A549 (cell line): ENCODE results near the gene RPL3. TPM values are rescaled to one million over a fixed set of nuclear protein-coding genes. Genes with fewer than 3 reads are reported as not detected.

Experiments
- ATAC-seq, 2 experiments: fragments of 200-7000 bp in 1 of 2; fragments of >200 bp in 1 of 2; cut with Nextera tagmentation in 1 of 2; cut with Tn5 transposase in 1 of 2; 3 replicates each; pipeline versions ENCODE4 v1.8.0 to v1.9.1; 2018 to 2020; ENCODE audit warnings: mild to moderate bottlenecking in 1 of 2, moderate library complexity in 1 of 2
- CTCF ChIA-PET: fragments of 300-600 bp; sonication (Branson Sonifier 250); formaldehyde crosslinking; extraction: SDS; loops from one replicate; lab custom pipeline; 2021; ENCODE audit warnings: antibody characterized with exemption, inconsistent platforms; lab: Yijun Ruan, JAX
- POLR2A ChIA-PET: fragments of 350-600 bp; formaldehyde crosslinking; extraction: SDS; loops from one replicate; lab custom pipeline; 2021; ENCODE audit warnings: antibody characterized with exemption, inconsistent platforms; lab: Yijun Ruan, JAX
- DNase-seq, 2 experiments: peaks; one replicate each; pipeline versions ENCODE4 v3.0.0 to v3.0.0-alpha.2; 2011 to 2016; ENCODE audit warnings: low read depth in 1 of 2, low spot score in 1 of 2
- FAIRE-seq: peaks from 2 replicates; lab custom pipeline; 2011; peaks lifted over from hg19 to GRCh38; lab: Jason Lieb, UNC
- H3K27ac ChIP-seq, 2 experiments: fragments of >200 bp; sonication (Bioruptor Twin); formaldehyde crosslinking; 3 replicates each; pipeline ENCODE4 v1.5.1; 2016 to 2017
- H3K4me1 ChIP-seq: fragments of >200 bp; sonication (Bioruptor Twin); formaldehyde crosslinking; 3 replicates; pipeline ENCODE4 v1.6.1; 2016
- H3K4me2 ChIP-seq: fragments of >200 bp; sonication (Bioruptor Twin); formaldehyde crosslinking; 3 replicates; pipeline ENCODE4 v1.6.1; 2016
- H3K4me3 ChIP-seq: fragments of >200 bp; sonication (Bioruptor Twin); formaldehyde crosslinking; 3 replicates; pipeline ENCODE4 v1.5.1; 2016
- H3K9me3 ChIP-seq: fragments of >200 bp; sonication (Bioruptor Twin); formaldehyde crosslinking; 3 replicates; pipeline ENCODE4 v1.6.1; 2016
- BHLHE40 ChIP-seq: IDR thresholded peaks from 2 replicates; pipeline ENCODE4 v1.6.1; 2012; ENCODE audit warnings: low read depth, low read length, inconsistent platforms
- CHD2 ChIP-seq: fragments of 150-350 bp; IDR thresholded peaks from 2 replicates; pipeline ENCODE4 v1.6.1; 2014; ENCODE audit warnings: low read length; ENCODE audit not compliant: partially characterized antibody
- CHD4 ChIP-seq: fragments of 200-600 bp; sonication (generic); IDR thresholded peaks from 2 replicates; pipeline ENCODE4 v1.6.1; 2016; ENCODE audit warnings: antibody characterized with exemption, mild to moderate bottlenecking, borderline replicate concordance
- EHF ChIP-seq: fragments of 250-450 bp; sonication (Bioruptor Pico); IDR thresholded peaks from 2 replicates; pipeline ENCODE4 v1.5.0; 2020; ENCODE audit warnings: mild to moderate bottlenecking
- EP300 ChIP-seq, 2 experiments: fragments of >200 bp; sonication (Bioruptor Twin); formaldehyde crosslinking; IDR thresholded peaks; 2 replicates in 1 of 2; 3 replicates in 1 of 2; pipeline ENCODE4 v1.6.1; 2016 to 2017
- ESRRA ChIP-seq: fragments of 150-350 bp; IDR thresholded peaks from 2 replicates; pipeline ENCODE4 v1.6.1; 2014; ENCODE audit warnings: mild to moderate bottlenecking, low read length, borderline replicate concordance
- FOSB ChIP-seq: fragments of 250-450 bp; sonication (Bioruptor Pico); IDR thresholded peaks from 2 replicates; pipeline ENCODE4 v1.5.0; 2020; ENCODE audit warnings: mild to moderate bottlenecking, moderate library complexity
- FOSL2 ChIP-seq, 2 experiments: fragments of 450-650 bp in 1 of 2; fragments of >200 bp in 1 of 2; sonication (Bioruptor Twin) in 1 of 2; formaldehyde crosslinking; IDR thresholded peaks; 2 replicates each; pipeline versions ENCODE4 v1.5.0 to v1.6.1; 2016 to 2020; ENCODE audit warnings: mild to moderate bottlenecking in 1 of 2, moderate library complexity in 1 of 2
- FOXS1 ChIP-seq: fragments of 250-450 bp; sonication (Bioruptor Pico); IDR thresholded peaks from 2 replicates; pipeline ENCODE4 v1.5.0; 2020; ENCODE audit warnings: mild to moderate bottlenecking, moderate library complexity
- GATA3 ChIP-seq: IDR thresholded peaks from 2 replicates; pipeline ENCODE4 v1.6.1; 2012; ENCODE audit warnings: borderline replicate concordance
- HDAC2 ChIP-seq: fragments of 200-600 bp; sonication (generic); IDR thresholded peaks from 2 replicates; pipeline ENCODE4 v1.6.1; 2016
- HEYL ChIP-seq: fragments of 250-450 bp; sonication (Bioruptor Pico); IDR thresholded peaks from 2 replicates; pipeline ENCODE4 v1.8.0; 2021; ENCODE audit warnings: mild to moderate bottlenecking, moderate library complexity
- HOXA7 ChIP-seq: fragments of 250-450 bp; sonication (Bioruptor Pico); IDR thresholded peaks from 2 replicates; pipeline ENCODE4 v1.5.0; 2020; ENCODE audit warnings: mild to moderate bottlenecking, moderate library complexity
- HOXB13 ChIP-seq: fragments of 250-450 bp; sonication (Bioruptor Pico); IDR thresholded peaks from 2 replicates; pipeline ENCODE4 v1.5.0; 2020; ENCODE audit warnings: low read depth, mild to moderate bottlenecking, moderate library complexity
- JUNB ChIP-seq: fragments of >200 bp; sonication (Bioruptor Twin); formaldehyde crosslinking; IDR thresholded peaks from 2 replicates; pipeline ENCODE4 v1.6.1; 2016
- KDM5A ChIP-seq: fragments of 200-600 bp; sonication (generic); IDR thresholded peaks from 2 replicates; pipeline ENCODE4 v1.6.1; 2016; ENCODE audit warnings: antibody characterized with exemption, mild to moderate bottlenecking
- MAX ChIP-seq: IDR thresholded peaks from 2 replicates; pipeline ENCODE4 v1.6.1; 2012
- MAZ ChIP-seq: fragments of 150-350 bp; IDR thresholded peaks from 2 replicates; pipeline ENCODE4 v1.6.1; 2014; ENCODE audit warnings: antibody characterized with exemption, low read depth, low read length, borderline replicate concordance
- PHF8 ChIP-seq: fragments of 200-600 bp; sonication (generic); IDR thresholded peaks from 2 replicates; pipeline ENCODE4 v1.6.1; 2016; ENCODE audit warnings: low read depth, mild to moderate bottlenecking, antibody characterized with exemption, moderate library complexity, borderline replicate concordance
- POLR2A ChIP-seq: IDR thresholded peaks from 2 replicates; pipeline ENCODE4 v1.6.1; 2012; ENCODE audit warnings: mild to moderate bottlenecking, low read length
- POLR2AphosphoS2 ChIP-seq: conservative IDR thresholded peaks from 2 replicates; pipeline ENCODE4 v1.6.1; 2012; ENCODE audit warnings: low read length, improper control_type of control experiment, inconsistent platforms
- RCOR1 ChIP-seq: fragments of 150-350 bp; IDR thresholded peaks from 2 replicates; pipeline ENCODE4 v1.6.1; 2014; ENCODE audit warnings: antibody characterized with exemption, low read length, low read depth
- RFX5 ChIP-seq: fragments of 450-650 bp; IDR thresholded peaks from 2 replicates; pipeline ENCODE4 v1.7.1; 2014; ENCODE audit warnings: antibody characterized with exemption, mild to moderate bottlenecking, moderate library complexity
- RNF2 ChIP-seq: fragments of 200-600 bp; sonication (generic); IDR thresholded peaks from 2 replicates; pipeline ENCODE4 v1.6.1; 2016; ENCODE audit warnings: low read depth, mild to moderate bottlenecking, antibody characterized with exemption, moderate library complexity, borderline replicate concordance
- TP53 ChIP-seq: fragments of 250-450 bp; sonication (Bioruptor Pico); IDR thresholded peaks from 2 replicates; pipeline ENCODE4 v1.5.0; 2021; ENCODE audit warnings: mild to moderate bottlenecking, moderate library complexity
- WGBS: methylation state at CpG from one replicate; pipeline ENCODE4 v1.1.6; 2017; ENCODE audit errors: missing lambda C conversion rate; 5-methylcytosine and 5-hydroxymethylcytosine counted together
- polyA plus RNA-seq, 4 experiments: library from polyadenylated mRNA; depleted of rRNA in 3 of 4; stranded (reverse); fragments of >200 nt; fragmentation: RNase III in 1 of 4; extraction: RNeasy Plus Mini Kit Qiagen cat#74134 plus additional on column Dnase treatment in 1 of 4; gene quantifications; 2 replicates in 3 of 4; 3 replicates in 1 of 4; pipeline ENCODE4 v1.2.3, GENCODE V29; 2011 to 2017
- TF ChIP-seq, protein P1 (sequence below): fragments of >200 bp; sonication (Bioruptor Twin); formaldehyde crosslinking; IDR thresholded peaks from 3 replicates; pipeline ENCODE4 v1.5.1; 2016

RPL3 gene
- polyA plus RNA-seq, 2 of the 4 experiments (the other 2 are of a cell fraction): 1,921 to 1,965 TPM

GRCh38 chr22:39363751-39364515 lies 44.5 kb upstream of the RPL3 start:
- FAIRE-seq (no peak), DNase-seq (no peak), ATAC-seq (no peak)
- Histone ChIP-seq H3K4me1 (no peaks in the 10 kb centered on the region), H3K4me2 (no peak overlapping the region), H3K4me3 (no peak overlapping the region)
- ChIA-PET POLR2A (no interaction called here), CTCF (interaction anchor here (1.0 to 1.5 kb wide), 2 partner anchors 21 to 49 kb away, joined by 3 to 6 read pairs; no protein-coding TSS in a partner anchor)
- WGBS: 70% methylated on average over 12 of the region's 19 CpGs
- TF ChIP-seq POLR2AphosphoS2 (no peak), HDAC2 (no peak), EHF (CRISPR knock-in tag) (no peak), POLR2A (no peak), EP300 (IDR thresholded peaks at IDR 0.05) (no peak), MAX (no peak), BHLHE40 (no peak), HOXA7 (CRISPR knock-in tag) (no peak), CHD4 (no peak), ESRRA (no peak), RNF2 (no peak), PHF8 (no peak), FOSB (CRISPR knock-in tag) (no peak)
- TF ChIP-seq, protein P1, sequence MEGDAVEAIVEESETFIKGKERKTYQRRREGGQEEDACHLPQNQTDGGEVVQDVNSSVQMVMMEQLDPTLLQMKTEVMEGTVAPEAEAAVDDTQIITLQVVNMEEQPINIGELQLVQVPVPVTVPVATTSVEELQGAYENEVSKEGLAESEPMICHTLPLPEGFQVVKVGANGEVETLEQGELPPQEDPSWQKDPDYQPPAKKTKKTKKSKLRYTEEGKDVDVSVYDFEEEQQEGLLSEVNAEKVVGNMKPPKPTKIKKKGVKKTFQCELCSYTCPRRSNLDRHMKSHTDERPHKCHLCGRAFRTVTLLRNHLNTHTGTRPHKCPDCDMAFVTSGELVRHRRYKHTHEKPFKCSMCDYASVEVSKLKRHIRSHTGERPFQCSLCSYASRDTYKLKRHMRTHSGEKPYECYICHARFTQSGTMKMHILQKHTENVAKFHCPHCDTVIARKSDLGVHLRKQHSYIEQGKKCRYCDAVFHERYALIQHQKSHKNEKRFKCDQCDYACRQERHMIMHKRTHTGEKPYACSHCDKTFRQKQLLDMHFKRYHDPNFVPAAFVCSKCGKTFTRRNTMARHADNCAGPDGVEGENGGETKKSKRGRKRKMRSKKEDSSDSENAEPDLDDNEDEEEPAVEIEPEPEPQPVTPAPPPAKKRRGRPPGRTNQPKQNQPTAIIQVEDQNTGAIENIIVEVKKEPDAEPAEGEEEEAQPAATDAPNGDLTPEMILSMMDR: no peak
- TF ChIP-seq, all 56 proteins: peak for 0
- H3K9me3 ChIP-seq: no peaks in the 10 kb centered on the region
- 0 out of 6 replicates have a peak overlapping the region, but pooled peaks of 1 of the 2 experiments have one; percentile 9 for H3K27ac ChIP-seq

GRCh38 chr22:39362932-39363331 lies 43.5 kb upstream of the RPL3 start:
- WGBS: 78% methylated on average over 4 of the region's 4 CpGs

GRCh38 chr22:39362271-39362670 lies 42.8 kb upstream of the RPL3 start:
- 100% methylated on average over 4 of the region's 11 CpGs for WGBS
- H3K27ac ChIP-seq: no peak overlapping the region
- TF ChIP-seq CHD2 (no peak), JUNB (no peak), POLR2A (no peak), HEYL (no peak), FOSL2 (IDR thresholded peaks at IDR 0.05) (no peak), FOSL2 (CRISPR knock-in tag; IDR thresholded peaks at IDR 0.05) (no peak), GATA3 (no peak), HOXA7 (CRISPR knock-in tag) (no peak), HDAC2 (no peak), RFX5 (no peak), MAZ (no peak), FOSB (CRISPR knock-in tag) (no peak)
- TF ChIP-seq, protein P1: no peak
- H3K9me3 ChIP-seq: no peaks in the 10 kb centered on the region
- CTCF ChIA-PET: no interaction called here
- no peak for FAIRE-seq
- DNase-seq: no peak
- no peak overlapping the region for H3K4me2 ChIP-seq
- H3K4me1 ChIP-seq: no peaks in the 10 kb centered on the region
- no peak overlapping the region for H3K4me3 ChIP-seq
- POLR2A ChIA-PET: no interaction called here
- ATAC-seq: no peak

More at GRCh38 chr22:39362932-39363331, 43.5 kb upstream of the RPL3 start:
- no peaks in the 10 kb centered on the region for H3K9me3 ChIP-seq
- ChIA-PET POLR2A (no interaction called here), CTCF (no interaction called here)
- TF ChIP-seq, protein P1: no peak
- TF ChIP-seq EHF (CRISPR knock-in tag) (no peak), ESRRA (no peak), KDM5A (no peak), RCOR1 (no peak), HOXB13 (CRISPR knock-in tag) (no peak), FOSB (CRISPR knock-in tag) (no peak), TP53 (CRISPR knock-in tag) (no peak), HDAC2 (no peak), FOXS1 (CRISPR knock-in tag) (no peak)
- no peak overlapping the region for H3K4me3 ChIP-seq
- H3K4me1 ChIP-seq: no peaks in the 10 kb centered on the region
- H3K27ac ChIP-seq: no peak overlapping the region
- H3K4me2 ChIP-seq: no peak overlapping the region
- DNase-seq (no peak), ATAC-seq (no peak), FAIRE-seq (no peak)
